HEK293 (cell line): ENCODE results near the gene LSM14B.

Experiments used
- ZBTB21 ChIP-seq: fragments of 450-650 bp; formaldehyde crosslinking; IDR thresholded peaks from 2 replicates; pipeline ENCODE4 v1.5.1; 2017; ENCODE audit warnings: missing biosample characterization, missing genetic modification characterization
- ZBTB7A ChIP-seq: fragments of 450-650 bp; formaldehyde crosslinking; IDR thresholded peaks from 2 replicates; pipeline ENCODE4 v1.5.1; 2016; ENCODE audit warnings: low read depth, missing biosample characterization, missing genetic modification characterization
- ZBTB8A ChIP-seq: fragments of 450-650 bp; formaldehyde crosslinking; IDR thresholded peaks from 2 replicates; pipeline ENCODE4 v1.5.1; 2016; ENCODE audit warnings: missing biosample characterization, missing genetic modification characterization
- ZNF660 ChIP-seq: fragments of 450-650 bp; IDR thresholded peaks from 2 replicates; pipeline ENCODE4 v1.5.1; 2018; ENCODE audit warnings: missing biosample characterization, mild to moderate bottlenecking, missing genetic modification characterization
- TF ChIP-seq, protein P1 (sequence below): fragments of 450-650 bp; formaldehyde crosslinking; IDR thresholded peaks from 2 replicates; pipeline ENCODE4 v1.5.1; 2016; ENCODE audit warnings: missing biosample characterization, missing genetic modification characterization

DNA sequence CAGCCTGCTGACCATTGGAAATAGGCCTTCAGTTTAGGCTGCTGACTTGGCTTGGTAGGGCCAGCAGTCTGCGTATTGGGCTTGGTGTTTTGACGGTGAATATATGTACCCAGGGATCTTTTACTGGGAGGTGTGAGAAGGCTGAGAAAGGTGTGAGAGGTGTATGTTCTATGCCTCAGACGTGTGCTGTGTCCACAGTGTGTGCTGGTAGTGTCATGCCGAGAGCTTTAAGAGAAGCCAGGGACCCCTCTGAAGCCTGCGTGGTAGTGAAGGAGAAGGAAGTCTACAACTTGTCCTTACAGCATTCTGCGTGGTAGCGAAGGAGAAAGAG, 23.4 kb downstream of the LSM14B start:
- TF ChIP-seq, protein P1, sequence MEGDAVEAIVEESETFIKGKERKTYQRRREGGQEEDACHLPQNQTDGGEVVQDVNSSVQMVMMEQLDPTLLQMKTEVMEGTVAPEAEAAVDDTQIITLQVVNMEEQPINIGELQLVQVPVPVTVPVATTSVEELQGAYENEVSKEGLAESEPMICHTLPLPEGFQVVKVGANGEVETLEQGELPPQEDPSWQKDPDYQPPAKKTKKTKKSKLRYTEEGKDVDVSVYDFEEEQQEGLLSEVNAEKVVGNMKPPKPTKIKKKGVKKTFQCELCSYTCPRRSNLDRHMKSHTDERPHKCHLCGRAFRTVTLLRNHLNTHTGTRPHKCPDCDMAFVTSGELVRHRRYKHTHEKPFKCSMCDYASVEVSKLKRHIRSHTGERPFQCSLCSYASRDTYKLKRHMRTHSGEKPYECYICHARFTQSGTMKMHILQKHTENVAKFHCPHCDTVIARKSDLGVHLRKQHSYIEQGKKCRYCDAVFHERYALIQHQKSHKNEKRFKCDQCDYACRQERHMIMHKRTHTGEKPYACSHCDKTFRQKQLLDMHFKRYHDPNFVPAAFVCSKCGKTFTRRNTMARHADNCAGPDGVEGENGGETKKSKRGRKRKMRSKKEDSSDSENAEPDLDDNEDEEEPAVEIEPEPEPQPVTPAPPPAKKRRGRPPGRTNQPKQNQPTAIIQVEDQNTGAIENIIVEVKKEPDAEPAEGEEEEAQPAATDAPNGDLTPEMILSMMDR (tag by site-specific recombination): no peak
- no peak for TF ChIP-seq ZBTB8A (tag by site-specific recombination)
- no peak for TF ChIP-seq ZBTB7A (tag by site-specific recombination)
- TF ChIP-seq ZBTB21 (tag by site-specific recombination): no peak
- TF ChIP-seq ZNF660: no peak
